Sigmoid colon (tissue), 7 donors: ENCODE results near the gene C5orf22. TPM values are rescaled to one million over a fixed set of nuclear protein-coding genes. Genes with fewer than 3 reads are reported as not detected.

Experiments
- DNase-seq: peaks from one replicate; pipeline ENCODE4 v3.0.0-alpha.2; 2019
- H3K27ac ChIP-seq, 4 donors: fragments of 200-600 bp; sonication (generic); one replicate each; pipeline ENCODE4 v1.5.1; 2016 to 2019; ENCODE audit warnings: mild to moderate bottlenecking in 1 of 4
- H3K27me3 ChIP-seq, 3 donors: fragments of 200-600 bp; sonication (generic); one replicate each; pipeline ENCODE4 v1.5.1; 2019; ENCODE audit warnings: mild to moderate bottlenecking in 1 of 3
- H3K36me3 ChIP-seq, 4 donors: fragments of 200-600 bp; sonication (generic); one replicate each; pipeline ENCODE4 v1.5.1; 2016 to 2019
- H3K4me1 ChIP-seq, 4 donors: fragments of 200-600 bp; sonication (generic); one replicate each; pipeline ENCODE4 v1.5.1; 2017 to 2019
- H3K4me3 ChIP-seq, 4 donors: fragments of 200-600 bp; sonication (generic); one replicate each; pipeline ENCODE4 v1.5.1; 2017 to 2019; ENCODE audit warnings: mild to moderate bottlenecking in 2 of 4, moderate library complexity in 1 of 4
- H3K9me3 ChIP-seq, 4 donors: fragments of 200-600 bp in 3 of 4; sonication (generic) in 3 of 4; one replicate each; pipeline versions ENCODE4 v1.5.1 to v1.6.1; 2013 to 2019
- CTCF ChIP-seq, 4 experiments: fragments of 450-650 bp in 3 of 4; fragments of 200-600 bp in 1 of 4; IDR thresholded peaks; one replicate each; pipeline ENCODE4 v1.5.1; 2016 to 2019; ENCODE audit warnings: antibody characterized with exemption in 4 of 4, mild to moderate bottlenecking in 3 of 4, moderate library complexity in 2 of 4
- EP300 ChIP-seq, 4 donors: sonication (generic); formaldehyde crosslinking; IDR thresholded peaks; one replicate each; pipeline ENCODE4 v1.6.1; 2017; ENCODE audit warnings: antibody characterized with exemption in 4 of 4
- POLR2A ChIP-seq, 2 donors: fragments of 450-650 bp; IDR thresholded peaks; one replicate each; pipeline ENCODE4 v1.6.1; 2016; ENCODE audit warnings: antibody characterized with exemption in 2 of 2, mild to moderate bottlenecking in 2 of 2, moderate library complexity in 2 of 2
- POLR2AphosphoS5 ChIP-seq, 4 donors: sonication (generic); formaldehyde crosslinking; IDR thresholded peaks; one replicate each; pipeline ENCODE4 v1.6.1; 2017; ENCODE audit warnings: antibody characterized with exemption in 4 of 4
- WGBS, 2 donors: extraction: QIAGEN DNeasy Blood & Tissue Kit; methylation state at CpG; one replicate each; pipeline ENCODE4 v1.1.7; 2013; 5-methylcytosine and 5-hydroxymethylcytosine counted together
- intact Hi-C: fragments of 100-400 bp; cut with DNase I; formaldehyde crosslinking; loops from one replicate; pipeline ENCODE4 v1.15.1; 2023
- polyA plus RNA-seq, 3 donors: library from polyadenylated mRNA; stranded (reverse); fragments of 200-250 nt; gene quantifications; one replicate each; pipeline ENCODE4 v1.2.3, GENCODE V29; 2013
- total RNA-seq, 4 donors: library from RNA; depleted of rRNA; stranded (reverse); fragments of >200 nt; gene quantifications; one replicate each; pipeline ENCODE4 v1.1.0, GENCODE V29; 2016
- donor health status: healthy with polysubstance abuse.
- donor health status: Bipolar disorder and iron deficiency.
- donor health status: healthy.

The C5orf22 gene
- total and polyA plus RNA-seq, 7 donors = 12.0 to 29.4 (median 15.6) TPM

- DNase-seq = no peak
- Histone ChIP-seq H3K27me3 (no peaks in the 10 kb centered on the region), H3K9me3 (no peaks in the 10 kb centered on the region), H3K36me3 (peaks cover 11 to 99% (median 54%) of the 10 kb centered on the region in 4 donors), H3K4me1 (no peaks in the 10 kb centered on the region), H3K27ac (no peak overlapping the region), H3K4me3 (no peak overlapping the region)
- WGBS, 2 donors = 86 to 91% methylated on average over 2 of the region's 2 CpGs
- intact Hi-C loops = no loop called here
- no peak for TF ChIP-seq POLR2AphosphoS5 (IDR thresholded peaks at IDR 0.05)
- TF ChIP-seq EP300 (IDR thresholded peaks at IDR 0.05) = no peak
- TF ChIP-seq CTCF (IDR thresholded peaks at IDR 0.05) = no peak
- no peak for TF ChIP-seq POLR2A (IDR thresholded peaks at IDR 0.05)
These were observed 35.8 kb upstream of the C5orf22 start for GRCh38 chr5:31496301-31496700.

GRCh38 chr5:31496891-31497290, 35.2 kb upstream of the C5orf22 start:
- TF ChIP-seq CTCF (IDR thresholded peaks at IDR 0.05) (no peak), POLR2AphosphoS5 (IDR thresholded peaks at IDR 0.05) (no peak), POLR2A (IDR thresholded peaks at IDR 0.05) (no peak), EP300 (IDR thresholded peaks at IDR 0.05) (no peak)
- WGBS, 2 donors = 83 to 98% methylated on average over 6 of the region's 6 CpGs
- no peaks in the 10 kb centered on the region for H3K9me3 ChIP-seq
- no peak for DNase-seq
- no peak overlapping the region for H3K27ac ChIP-seq
- H3K4me1 ChIP-seq = no peaks in the 10 kb centered on the region
- intact Hi-C loops = no loop called here
- no peaks in the 10 kb centered on the region for H3K27me3 ChIP-seq
- no peak overlapping the region for H3K4me3 ChIP-seq
- H3K36me3 ChIP-seq = peaks cover 11 to 100% (median 55%) of the 10 kb centered on the region in 4 donors

- H3K27me3 ChIP-seq = no peaks in the 10 kb centered on the region
- H3K27ac ChIP-seq = no peak overlapping the region
- no peak for DNase-seq
- WGBS, 2 donors = 84 to 99% methylated on average over 4 of the region's 4 CpGs
- H3K4me3 ChIP-seq = no peak overlapping the region
- no peaks in the 10 kb centered on the region for H3K4me1 ChIP-seq
- TF ChIP-seq EP300 (IDR thresholded peaks at IDR 0.05) (no peak), POLR2A (IDR thresholded peaks at IDR 0.05) (no peak), POLR2AphosphoS5 (IDR thresholded peaks at IDR 0.05) (no peak), CTCF (IDR thresholded peaks at IDR 0.05) (no peak)
- intact Hi-C loops = no loop called here
- peaks cover 16 to 100% (median 65%) of the 10 kb centered on the region in 4 donors for H3K36me3 ChIP-seq
- no peaks in the 10 kb centered on the region for H3K9me3 ChIP-seq
These were observed 31.8 kb upstream of the C5orf22 start for GRCh38 chr5:31500256-31500655.

- WGBS, 2 donors = 99% methylated on average over 4 of the region's 4 CpGs
- intact Hi-C loops = no loop called here
These were observed 29.6 kb upstream of the C5orf22 start for GRCh38 chr5:31502506-31502905.

More at GRCh38 chr5:31502506-31502905, 29.6 kb upstream of the C5orf22 start:
- no peak overlapping the region for H3K27ac ChIP-seq
- no peaks in the 10 kb centered on the region for H3K9me3 ChIP-seq
- DNase-seq = no peak
- no peaks in the 10 kb centered on the region for H3K4me1 ChIP-seq
- no peaks in the 10 kb centered on the region for H3K27me3 ChIP-seq
- peaks cover 10 to 95% (median 52%) of the 10 kb centered on the region in 4 donors for H3K36me3 ChIP-seq
- TF ChIP-seq CTCF (IDR thresholded peaks at IDR 0.05) = no peak
- no peak for TF ChIP-seq EP300 (IDR thresholded peaks at IDR 0.05)
- no peak for TF ChIP-seq POLR2AphosphoS5 (IDR thresholded peaks at IDR 0.05)
- TF ChIP-seq POLR2A (IDR thresholded peaks at IDR 0.05) = no peak
- H3K4me3 ChIP-seq = no peak overlapping the region
